Lower lobe of right lung (tissue), 2 donors: ENCODE data around the gene MACROD2. TPM values are rescaled to one million over a fixed set of nuclear protein-coding genes. Genes with fewer than 3 reads are reported as not detected.

Experiments
- ATAC-seq, 2 donors: fragments of 200-7000 bp; cut with Tn5 transposase; one replicate each; pipeline ENCODE4 v1.9.1; 2020 to 2022; ENCODE audit warnings: mild to moderate bottlenecking in 2 of 2, moderate library complexity in 2 of 2
- DNase-seq: peaks from one replicate; pipeline ENCODE4 v3.0.0-alpha.2; 2020
- H3K27ac ChIP-seq: fragments of 200-600 bp; one replicate; pipeline ENCODE4 v1.8.0; 2022
- H3K27me3 ChIP-seq: fragments of 200-600 bp; one replicate; pipeline ENCODE4 v1.8.0; 2022; ENCODE audit warnings: low read depth
- H3K36me3 ChIP-seq: fragments of 200-600 bp; one replicate; pipeline ENCODE4 v1.8.0; 2022; ENCODE audit warnings: mild to moderate bottlenecking
- H3K4me1 ChIP-seq: fragments of 200-600 bp; one replicate; pipeline ENCODE4 v1.8.0; 2022
- H3K4me3 ChIP-seq: fragments of 200-600 bp; one replicate; pipeline ENCODE4 v1.8.0; 2022; ENCODE audit warnings: mild to moderate bottlenecking
- H3K9me3 ChIP-seq: fragments of 200-600 bp; one replicate; pipeline ENCODE4 v1.8.0; 2022
- intact Hi-C: fragments of 100-400 bp; cut with DNase I; formaldehyde crosslinking; loops from one replicate; pipeline ENCODE4 v1.11.0; 2022
- total RNA-seq: library from RNA; stranded (reverse); fragmentation: NEBNext Ultra II Directional; extraction: Animal tissue kit (Norgen Biotek cat#: 25700); gene quantifications from one replicate; pipeline ENCODE4 v1.2.1, GENCODE V29; 2021
- TF ChIP-seq, protein P1 (sequence below): fragments of 200-600 bp; IDR thresholded peaks from one replicate; pipeline ENCODE4 v1.8.0; 2022; ENCODE audit warnings: antibody characterized with exemption, mild to moderate bottlenecking
- donor health status: DM: no; HTN: yes; CAD: no; lungs with severe emphysema.

MACROD2 gene
- total RNA-seq, 1 donor from 2014 or later, result 73.0 TPM

DNA sequence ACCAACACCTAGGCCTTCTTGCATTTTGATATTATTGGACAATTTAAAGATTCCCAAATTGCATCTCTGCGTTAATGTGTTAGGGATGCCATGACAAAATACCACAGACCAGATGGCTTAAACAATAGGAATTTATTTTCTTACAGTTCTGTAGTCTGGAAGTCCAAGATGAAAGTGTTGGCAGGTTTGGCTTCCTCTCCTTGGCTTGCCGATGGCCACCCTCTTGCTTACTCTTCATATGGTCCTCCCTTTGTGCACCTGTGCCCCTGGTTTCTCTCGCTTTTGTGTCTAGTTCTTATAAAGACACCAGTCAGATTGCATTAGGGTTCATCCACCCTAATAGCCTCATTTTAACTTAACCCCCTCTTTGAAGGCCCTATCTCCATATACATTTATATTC, 1184.5 kb downstream of the MACROD2 start:
- no peaks in the 10 kb centered on the region for H3K4me1 ChIP-seq
- intact Hi-C loops, result no loop called here
- H3K9me3 ChIP-seq, result no peaks in the 10 kb centered on the region
- H3K27me3 ChIP-seq, result no peaks in the 10 kb centered on the region
- no peak overlapping the region for H3K27ac ChIP-seq
- DNase-seq, result no peak
- no peaks in the 10 kb centered on the region for H3K36me3 ChIP-seq
- TF ChIP-seq, protein P1, sequence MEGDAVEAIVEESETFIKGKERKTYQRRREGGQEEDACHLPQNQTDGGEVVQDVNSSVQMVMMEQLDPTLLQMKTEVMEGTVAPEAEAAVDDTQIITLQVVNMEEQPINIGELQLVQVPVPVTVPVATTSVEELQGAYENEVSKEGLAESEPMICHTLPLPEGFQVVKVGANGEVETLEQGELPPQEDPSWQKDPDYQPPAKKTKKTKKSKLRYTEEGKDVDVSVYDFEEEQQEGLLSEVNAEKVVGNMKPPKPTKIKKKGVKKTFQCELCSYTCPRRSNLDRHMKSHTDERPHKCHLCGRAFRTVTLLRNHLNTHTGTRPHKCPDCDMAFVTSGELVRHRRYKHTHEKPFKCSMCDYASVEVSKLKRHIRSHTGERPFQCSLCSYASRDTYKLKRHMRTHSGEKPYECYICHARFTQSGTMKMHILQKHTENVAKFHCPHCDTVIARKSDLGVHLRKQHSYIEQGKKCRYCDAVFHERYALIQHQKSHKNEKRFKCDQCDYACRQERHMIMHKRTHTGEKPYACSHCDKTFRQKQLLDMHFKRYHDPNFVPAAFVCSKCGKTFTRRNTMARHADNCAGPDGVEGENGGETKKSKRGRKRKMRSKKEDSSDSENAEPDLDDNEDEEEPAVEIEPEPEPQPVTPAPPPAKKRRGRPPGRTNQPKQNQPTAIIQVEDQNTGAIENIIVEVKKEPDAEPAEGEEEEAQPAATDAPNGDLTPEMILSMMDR, result no peak
- ATAC-seq, result no peak
- H3K4me3 ChIP-seq, result no peak overlapping the region

DNA sequence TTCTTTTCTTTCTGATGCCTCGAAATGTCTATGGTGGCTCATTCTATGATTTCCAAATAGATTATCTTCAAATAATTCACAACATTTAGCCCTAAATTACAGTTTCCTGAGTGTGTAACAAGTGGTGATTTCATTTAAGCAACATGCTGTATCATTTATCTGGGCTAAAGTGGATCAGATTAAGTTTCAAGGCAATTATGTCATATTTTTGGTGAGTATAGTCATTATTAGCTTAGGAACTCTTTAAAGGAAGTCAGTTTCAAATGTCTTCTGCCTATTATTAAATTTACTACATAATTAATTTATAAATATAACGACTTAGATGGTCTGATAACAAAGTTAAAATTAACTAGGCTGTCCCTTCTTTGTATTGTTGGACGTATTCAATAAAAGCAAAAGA, 1190.0 kb downstream of the MACROD2 start:
- DNase-seq, result no peak
- TF ChIP-seq, protein P1, result no peak
- intact Hi-C loops, result no loop called here
- Histone ChIP-seq H3K27me3 (no peaks in the 10 kb centered on the region), H3K4me3 (no peak overlapping the region), H3K36me3 (no peaks in the 10 kb centered on the region), H3K27ac (no peak overlapping the region), H3K9me3 (no peaks in the 10 kb centered on the region), H3K4me1 (no peaks in the 10 kb centered on the region)
- ATAC-seq, result no peak

DNA sequence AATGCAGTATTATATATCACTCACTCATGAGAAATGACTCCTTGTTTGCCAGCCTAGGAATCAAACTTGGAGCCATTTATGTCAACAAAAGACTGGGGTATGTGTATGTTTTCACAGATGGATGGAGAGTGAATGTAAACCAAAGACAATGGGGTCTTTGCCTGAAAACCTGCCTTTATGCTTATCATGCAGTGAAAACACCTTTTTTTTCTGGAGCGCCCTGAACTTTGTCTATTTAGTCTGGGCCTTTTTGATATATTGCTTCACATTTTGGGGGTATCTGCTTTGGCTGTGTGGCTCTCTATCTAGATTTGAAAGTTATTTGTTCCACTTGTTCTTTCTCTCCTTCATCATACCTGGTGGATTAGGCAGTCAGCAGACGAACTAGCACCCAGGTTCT, 1190.6 kb downstream of the MACROD2 start:
- no peaks in the 10 kb centered on the region for H3K9me3 ChIP-seq
- H3K4me3 ChIP-seq, result no peak overlapping the region
- intact Hi-C loops, result no loop called here
- no peaks in the 10 kb centered on the region for H3K36me3 ChIP-seq
- H3K27me3 ChIP-seq, result no peaks in the 10 kb centered on the region
- TF ChIP-seq, protein P1, result no peak
- DNase-seq (no peak), ATAC-seq (no peak)
- H3K27ac ChIP-seq, result no peak overlapping the region
- no peaks in the 10 kb centered on the region for H3K4me1 ChIP-seq

DNA sequence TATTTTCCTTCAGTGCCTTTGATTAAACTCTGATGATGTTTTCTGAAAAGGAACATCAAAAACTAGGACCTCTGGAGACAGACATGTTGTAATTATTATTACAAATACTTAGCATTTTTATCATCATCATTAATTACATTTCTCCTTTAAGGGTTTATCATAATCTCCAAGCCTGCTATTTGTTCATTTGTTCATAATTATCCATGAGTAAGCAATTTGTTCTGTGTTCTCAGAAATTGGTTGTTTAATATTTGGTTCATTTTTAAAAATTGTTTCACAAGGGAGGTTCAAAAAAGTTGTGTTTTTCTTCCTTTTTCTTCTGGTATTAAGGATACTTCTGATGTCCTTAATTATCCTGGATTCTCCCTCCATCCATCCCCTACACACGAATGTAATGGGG, 1192.3 kb downstream of the MACROD2 start:
- ATAC-seq, result no peak
- TF ChIP-seq, protein P1, result no peak
- intact Hi-C loops, result no loop called here

DNA sequence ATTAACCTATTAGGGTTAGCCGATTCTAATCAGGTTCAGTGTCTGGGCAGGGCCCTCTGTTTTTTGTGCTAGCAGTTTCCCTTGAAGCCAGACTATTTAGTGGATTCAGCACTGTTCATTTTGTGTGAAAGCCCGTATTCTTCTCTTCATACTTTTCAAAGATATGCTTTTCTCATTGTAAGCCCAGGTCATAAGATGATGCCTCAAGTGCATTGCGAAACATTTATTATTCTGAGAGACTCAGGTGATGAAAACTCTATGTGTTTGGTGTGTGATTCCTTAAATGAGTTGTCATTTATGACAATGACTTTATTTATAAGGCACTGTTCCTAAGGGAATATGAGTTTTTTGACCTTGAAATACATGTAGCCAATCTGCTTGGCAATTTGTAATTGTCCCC, 1193.1 kb downstream of the MACROD2 start:
- Histone ChIP-seq H3K27me3 (no peaks in the 10 kb centered on the region), H3K36me3 (no peaks in the 10 kb centered on the region), H3K4me3 (no peak overlapping the region), H3K9me3 (no peaks in the 10 kb centered on the region), H3K27ac (no peak overlapping the region), H3K4me1 (no peaks in the 10 kb centered on the region)
- intact Hi-C loops, result no loop called here
- ATAC-seq (no peak), DNase-seq (no peak)
- TF ChIP-seq, protein P1, result no peak

More for the DNA sequence above, 1192.3 kb downstream of the MACROD2 start:
- Histone ChIP-seq H3K9me3 (no peaks in the 10 kb centered on the region), H3K36me3 (no peaks in the 10 kb centered on the region), H3K27ac (no peak overlapping the region), H3K4me3 (no peak overlapping the region), H3K27me3 (no peaks in the 10 kb centered on the region), H3K4me1 (no peaks in the 10 kb centered on the region)
- no peak for DNase-seq
